Measurements from ENCODE around the gene TRMT10C.
"Not testable (repeated sequence)": the region's sequence is repeated elsewhere in the genome, so short reads cannot be mapped to it uniquely, and the experiment has no call there.

The TRMT10C gene

DNA sequence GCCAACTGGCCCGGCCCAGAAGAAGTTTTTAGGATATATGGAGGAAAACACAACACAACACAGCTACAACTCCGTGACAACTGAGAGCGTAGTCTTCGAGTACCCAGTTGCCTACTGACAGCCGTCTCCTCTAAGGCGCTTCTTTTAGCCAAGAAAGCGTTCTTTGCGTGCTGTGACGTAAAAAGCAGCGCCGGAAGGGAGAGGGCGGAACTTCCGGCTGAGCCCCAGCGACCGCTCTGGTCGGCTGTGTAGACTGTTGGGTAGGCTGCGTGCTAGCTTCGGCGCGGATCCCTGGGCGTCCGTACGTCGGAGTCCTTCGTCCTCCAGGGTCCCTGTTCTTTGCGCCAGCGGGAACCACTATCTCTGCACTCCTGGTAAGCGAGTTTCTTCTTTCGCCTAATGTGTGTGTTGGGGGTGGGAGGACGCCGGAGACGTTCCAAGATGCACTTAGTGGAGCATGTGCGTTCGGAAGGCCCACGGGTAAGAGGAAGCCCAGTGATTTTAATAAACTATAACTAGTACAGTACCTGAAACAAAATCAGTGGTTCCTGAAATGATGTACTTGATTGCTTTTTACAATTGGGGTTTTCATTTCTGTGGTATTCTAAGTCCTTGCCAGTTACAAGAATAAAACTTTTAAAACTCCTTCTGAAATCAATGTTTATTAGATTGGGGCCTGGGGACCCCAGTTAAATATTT is at the start of gene TRMT10C:
TSS of gene TRMT10C (plus strand) at position 239 of the 699 bp plus-strand sequence. CDS start 2,914 bp downstream, outside the sequence.
- peak; percentile 93 to 95 for DNase-seq

DNA sequence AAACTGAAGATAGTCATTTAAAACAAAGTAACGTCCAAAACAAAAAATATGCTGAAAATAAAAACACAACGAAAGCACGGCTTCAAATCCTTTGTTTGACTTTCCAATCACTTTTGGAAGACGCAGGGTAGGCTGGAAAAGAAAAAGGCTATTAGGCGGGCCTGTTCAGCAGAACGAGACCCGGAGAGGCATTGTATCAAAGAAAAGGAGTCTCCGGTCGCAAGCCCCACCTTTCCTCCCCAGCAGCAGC is 49.3 kb upstream of the TRMT10C start:
- DNase-seq, result no peak

GRCh38 chr3:101512646-101513418 is 48.8 kb upstream of the TRMT10C start, which contains the start of gene SENP7:
Gene SENP7, minus strand, starts transcription at chr3:101513212. Its CDS starts 82 bp downstream, at chr3:101513130.
- DNase-seq, result peak; percentile 79 to 86

GRCh38 chr3:101513419-101513986 is 48.2 kb upstream of the TRMT10C start:
- no peak for DNase-seq

- peak; percentile 39 to 54 for DNase-seq
Observed at GRCh38 chr3:101518421-101518871, 43.2 kb upstream of the TRMT10C start.

GRCh38 chr3:101519685-101520365 is 41.8 kb upstream of the TRMT10C start:
- no peak for DNase-seq

DNA sequence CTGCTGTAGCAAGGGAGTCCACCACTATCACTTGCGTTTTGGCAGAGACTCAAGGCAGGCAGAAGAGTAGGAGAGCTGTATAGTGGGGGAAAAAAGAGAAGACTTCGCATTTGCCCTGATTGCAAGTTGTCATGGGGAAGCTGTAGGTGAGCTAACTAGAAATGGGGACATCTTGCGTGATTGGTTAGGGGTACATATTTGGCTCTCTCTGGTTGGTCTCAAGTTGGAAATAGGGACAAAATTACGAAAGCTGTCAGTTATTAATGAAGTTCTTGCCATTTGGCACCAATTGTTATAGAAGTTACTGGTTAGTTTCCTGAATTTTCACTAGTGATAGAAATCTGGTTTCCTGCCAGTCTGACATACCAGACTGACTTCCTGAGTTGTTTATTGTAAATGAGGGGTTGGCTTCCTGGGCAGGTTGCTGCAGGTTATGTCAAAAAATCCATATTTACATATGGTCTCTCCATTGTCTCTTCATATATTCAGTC is 40.4 kb upstream of the TRMT10C start:
- no peak for DNase-seq

DNA sequence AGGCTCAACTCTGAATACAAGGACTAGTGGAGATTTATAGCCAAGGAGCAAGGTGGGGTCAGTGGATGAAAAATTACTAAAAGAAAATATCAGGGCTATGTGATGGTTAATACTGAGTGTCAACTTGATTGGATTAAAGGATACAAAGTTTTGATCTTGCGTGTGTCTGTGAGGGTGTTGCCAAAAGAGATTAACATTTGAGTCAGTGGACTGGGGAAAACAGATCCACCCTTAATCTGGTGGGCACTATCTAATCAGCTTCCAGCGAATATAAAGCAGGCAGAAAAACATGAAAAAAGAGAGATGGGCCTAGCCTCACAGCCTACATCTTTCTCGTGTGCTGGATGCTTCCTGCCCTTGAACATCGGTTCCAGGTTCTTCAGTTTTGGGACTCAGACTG is 34.2 kb upstream of the TRMT10C start:
- DNase-seq, result no peak

GRCh38 chr3:101527906-101528305 is 33.8 kb upstream of the TRMT10C start:
- DNase-seq, result no peak

GRCh38 chr3:101529816-101530685 is 31.6 kb upstream of the TRMT10C start:
- DNase-seq, result no peak

DNA sequence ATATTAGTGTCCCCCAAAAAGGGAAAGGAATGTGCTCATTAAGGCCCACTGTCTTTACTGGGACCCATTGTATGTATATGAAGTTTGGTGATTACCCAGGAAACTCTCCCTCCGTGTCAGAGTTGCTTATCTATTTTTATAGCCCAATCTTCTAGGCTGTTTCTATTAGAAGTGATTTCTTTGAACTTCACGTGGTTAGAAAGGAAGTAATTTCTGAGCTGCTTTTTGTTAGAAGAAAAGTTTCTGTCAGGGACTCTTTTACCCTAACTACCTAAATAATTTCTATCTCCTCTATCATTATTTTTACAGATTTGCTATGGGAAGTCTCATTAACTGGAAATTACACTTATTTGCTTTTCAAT is 31.0 kb upstream of the TRMT10C start:
- DNase-seq, result no peak

GRCh38 chr3:101531473-101532086 is 30.1 kb upstream of the TRMT10C start:
- DNase-seq, result no peak

GRCh38 chr3:101532783-101533602 is 28.7 kb upstream of the TRMT10C start:
- no peak for DNase-seq

GRCh38 chr3:101533603-101533968 is 28.1 kb upstream of the TRMT10C start:
- DNase-seq, result no peak

GRCh38 chr3:101535221-101535620 is 26.4 kb upstream of the TRMT10C start:
- no peak for DNase-seq

- no peak for DNase-seq
Observed at GRCh38 chr3:101536266-101536665, 25.4 kb upstream of the TRMT10C start.

DNA sequence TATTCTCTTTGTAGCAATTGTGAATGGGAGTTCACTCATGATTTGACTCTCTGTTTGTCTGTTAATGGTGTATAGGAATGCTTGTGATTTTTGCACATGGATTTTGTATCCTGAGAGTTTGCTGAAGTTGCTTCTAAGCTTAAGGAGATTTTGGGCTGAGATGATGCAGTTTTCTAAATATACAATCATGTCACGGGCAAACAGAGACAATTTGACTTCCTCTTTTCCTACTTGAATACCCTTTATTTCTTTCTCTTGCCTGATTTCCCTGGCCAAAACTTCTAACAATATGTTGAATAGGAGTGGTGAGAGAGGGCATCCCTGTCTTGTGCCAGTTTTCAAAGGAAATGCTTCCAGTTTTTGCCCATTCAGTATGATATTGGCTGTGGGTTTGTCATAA is 24.7 kb upstream of the TRMT10C start:
- DNase-seq, result not testable (repeated sequence)

DNA sequence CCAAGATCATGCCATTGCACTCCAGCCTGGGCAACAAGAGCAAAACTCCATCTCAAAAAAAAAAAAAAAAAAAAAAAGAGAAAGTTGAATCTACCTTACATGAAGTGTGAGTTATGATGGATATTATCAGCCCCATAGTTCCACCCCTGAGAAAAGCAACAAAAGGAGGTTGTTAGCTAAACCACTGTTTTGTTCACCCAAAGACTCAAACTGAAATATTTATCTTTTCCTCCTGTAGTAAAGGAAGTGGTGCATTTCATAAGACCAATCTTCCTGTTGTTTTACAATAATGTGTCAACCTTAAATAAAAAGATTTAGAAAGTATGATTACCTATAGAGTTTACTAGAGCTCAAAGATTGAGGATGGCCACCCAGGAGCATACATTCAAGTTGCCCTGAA is 18.7 kb upstream of the TRMT10C start:
- DNase-seq, result no peak

DNA sequence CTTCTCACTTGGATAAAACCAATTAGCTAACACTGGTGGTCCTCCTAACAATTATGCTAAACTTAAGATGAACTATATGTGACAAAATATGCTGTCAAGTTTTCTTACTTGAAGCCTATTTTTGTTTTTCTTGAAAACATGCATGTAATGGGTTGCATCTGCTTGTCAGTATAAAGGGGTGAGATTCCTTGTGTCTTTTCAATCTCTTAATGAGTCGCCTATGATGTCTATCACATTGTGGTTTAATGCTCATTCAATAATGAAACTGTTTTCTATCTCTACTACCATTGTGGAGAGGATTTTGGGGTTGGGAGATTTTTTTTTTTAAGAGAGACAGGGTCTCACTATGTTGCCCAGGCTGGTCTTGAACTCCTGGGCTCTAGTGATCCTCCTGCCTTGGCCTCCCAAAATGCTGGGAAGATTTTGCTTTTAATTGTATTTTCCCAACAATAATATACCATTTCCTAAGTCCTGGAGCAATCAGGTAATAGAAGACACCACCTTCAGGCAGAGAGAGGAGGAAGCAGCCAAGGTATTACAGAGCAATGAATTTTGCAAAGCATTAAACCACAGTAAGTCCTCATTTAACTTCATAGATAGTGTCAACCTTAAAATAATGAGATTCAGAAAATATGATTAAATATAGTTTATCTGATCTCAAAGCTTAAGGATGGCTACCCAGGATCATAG is 17.4 kb upstream of the TRMT10C start:
- DNase-seq, result no peak

- DNase-seq, result no peak
Observed at GRCh38 chr3:101548527-101549105, 13.1 kb upstream of the TRMT10C start.
